Esophagus (tissue), 2 donors: ENCODE measurements around the gene DDX27. TPM values are rescaled to one million over a fixed set of nuclear protein-coding genes. Genes with fewer than 3 reads are reported as not detected.

Source experiments
- H3K27ac ChIP-seq, 2 donors: one replicate each; pipeline ENCODE4 v1.5.1; 2013; ENCODE audit warnings: low read depth in 2 of 2, mild to moderate bottlenecking in 2 of 2, inconsistent platforms in 1 of 2, low read length in 1 of 2, moderate library complexity in 1 of 2
- H3K27me3 ChIP-seq, 2 donors: one replicate each; pipeline ENCODE4 v1.6.1; 2013; ENCODE audit warnings: low read length in 2 of 2, control low read depth in 1 of 2, mild to moderate bottlenecking in 1 of 2; ENCODE audit not compliant: insufficient read depth in 2 of 2, control insufficient read depth in 1 of 2
- H3K36me3 ChIP-seq, 2 donors: one replicate each; pipeline ENCODE4 v1.6.1; 2013; ENCODE audit warnings: low read length in 1 of 2; ENCODE audit not compliant: control insufficient read depth in 2 of 2, insufficient read depth in 2 of 2
- H3K4me1 ChIP-seq, 2 donors: one replicate each; pipeline ENCODE4 v1.6.1; 2013; ENCODE audit warnings: low read length in 1 of 2; ENCODE audit not compliant: control insufficient read depth in 2 of 2, insufficient read depth in 2 of 2
- H3K4me3 ChIP-seq, 2 donors: one replicate each; pipeline ENCODE4 v1.5.1; 2013; ENCODE audit warnings: low read length in 2 of 2, mild to moderate bottlenecking in 2 of 2, low read depth in 1 of 2, moderate library complexity in 1 of 2
- H3K9me3 ChIP-seq, 2 donors: one replicate each; pipeline ENCODE4 v1.6.1; 2013; ENCODE audit warnings: mild to moderate bottlenecking in 2 of 2, low read depth in 1 of 2, low read length in 1 of 2, moderate library complexity in 1 of 2; ENCODE audit not compliant: control insufficient read depth in 2 of 2, insufficient read depth in 1 of 2
- WGBS, 2 donors: extraction: QIAGEN DNeasy Blood & Tissue Kit; methylation state at CpG; one replicate each; pipeline ENCODE4 v1.1.7; 2013; 5-methylcytosine and 5-hydroxymethylcytosine counted together
- polyA plus RNA-seq, 2 donors: library from polyadenylated mRNA; stranded (reverse); fragments of 200-250 nt; gene quantifications; one replicate each; pipeline ENCODE4 v1.2.3, GENCODE V29; 2013
- donor health status: healthy with polysubstance abuse.
- donor health status: Bipolar disorder and iron deficiency.

The DDX27 gene
- polyA plus RNA-seq, 2 donors, result 14.2 to 27.0 TPM

- WGBS, 2 donors, result 78 to 79% methylated on average over 4 of the region's 4 CpGs
- Histone ChIP-seq H3K27ac (no peak overlapping the region), H3K4me1 (no peaks in the 10 kb centered on the region), H3K9me3 (no peaks in the 10 kb centered on the region), H3K27me3 (no peaks in the 10 kb centered on the region), H3K36me3 (peaks cover 27 to 39% of the 10 kb centered on the region in 2 donors), H3K4me3 (no peak overlapping the region)
Observed at GRCh38 chr20:49259284-49259683, 40.1 kb downstream of the DDX27 start.

GRCh38 chr20:49259799-49260198 lies 40.6 kb downstream of the DDX27 start:
- no peaks in the 10 kb centered on the region for H3K27me3 ChIP-seq
- H3K27ac ChIP-seq, result no peak overlapping the region
- 89 to 97% methylated on average over 2 of the region's 2 CpGs for WGBS, 2 donors
- no peak overlapping the region for H3K4me3 ChIP-seq
- no peaks in the 10 kb centered on the region for H3K4me1 ChIP-seq
- no peaks in the 10 kb centered on the region for H3K9me3 ChIP-seq
- H3K36me3 ChIP-seq, result peaks cover 28 to 39% of the 10 kb centered on the region in 2 donors

GRCh38 chr20:49260218-49260617 lies 41.0 kb downstream of the DDX27 start:
- Histone ChIP-seq H3K4me1 (no peaks in the 10 kb centered on the region), H3K27me3 (no peaks in the 10 kb centered on the region), H3K9me3 (no peaks in the 10 kb centered on the region), H3K4me3 (no peak overlapping the region), H3K36me3 (peaks cover 29 to 37% of the 10 kb centered on the region in 2 donors), H3K27ac (no peak overlapping the region)
- WGBS, 2 donors, result 83 to 85% methylated on average over 4 of the region's 4 CpGs

- peaks cover 25 to 33% of the 10 kb centered on the region in 2 donors for H3K36me3 ChIP-seq
- no peak overlapping the region for H3K27ac ChIP-seq
- no peaks in the 10 kb centered on the region for H3K9me3 ChIP-seq
- no peaks in the 10 kb centered on the region for H3K4me1 ChIP-seq
- H3K27me3 ChIP-seq, result no peaks in the 10 kb centered on the region
- H3K4me3 ChIP-seq, result no peak overlapping the region
- WGBS, 2 donors, result 96 to 98% methylated on average over 3 of the region's 3 CpGs
Observed at GRCh38 chr20:49261173-49261572, 42.0 kb downstream of the DDX27 start.

- 93 to 96% methylated on average over 1 of the region's 1 CpG for WGBS, 2 donors
- peaks cover 18 to 22% of the 10 kb centered on the region in 2 donors for H3K36me3 ChIP-seq
Observed at GRCh38 chr20:49262444-49262843, 43.2 kb downstream of the DDX27 start.

GRCh38 chr20:49267327-49267726 lies 48.1 kb downstream of the DDX27 start:
- Histone ChIP-seq H3K4me3 (no peak overlapping the region), H3K4me1 (peaks cover 0 to 3% of the 10 kb centered on the region in 2 donors), H3K27ac (no peak overlapping the region), H3K27me3 (no peaks in the 10 kb centered on the region), H3K9me3 (no peaks in the 10 kb centered on the region), H3K36me3 (peaks cover 25 to 27% of the 10 kb centered on the region in 2 donors)
- whole genome bisulfite sequencing, 2 donors, result 52 to 56% methylated on average over 4 of the region's 4 CpGs

More at GRCh38 chr20:49262444-49262843, 43.2 kb downstream of the DDX27 start:
- Histone ChIP-seq H3K4me1 (no peaks in the 10 kb centered on the region), H3K4me3 (no peak overlapping the region), H3K27me3 (no peaks in the 10 kb centered on the region), H3K9me3 (no peaks in the 10 kb centered on the region), H3K27ac (no peak overlapping the region)

- no peaks in the 10 kb centered on the region for H3K27me3 ChIP-seq
- no peaks in the 10 kb centered on the region for H3K9me3 ChIP-seq
- H3K4me1 ChIP-seq, result peaks cover 0 to 3% of the 10 kb centered on the region in 2 donors
- 97 to 98% methylated on average over 1 of the region's 1 CpG for WGBS, 2 donors
- no peak overlapping the region for H3K27ac ChIP-seq
- peaks cover 20 to 22% of the 10 kb centered on the region in 2 donors for H3K36me3 ChIP-seq
- no peak overlapping the region for H3K4me3 ChIP-seq
Observed at GRCh38 chr20:49268600-49269365, 49.6 kb downstream of the DDX27 start.

GRCh38 chr20:49270177-49270576 lies 51.0 kb downstream of the DDX27 start:
- peaks cover 13 to 18% of the 10 kb centered on the region in 2 donors for H3K36me3 ChIP-seq
- no peak overlapping the region for H3K4me3 ChIP-seq
- no peaks in the 10 kb centered on the region for H3K9me3 ChIP-seq
- peaks cover 0 to 3% of the 10 kb centered on the region in 2 donors for H3K4me1 ChIP-seq
- 69 to 71% methylated on average over 7 of the region's 7 CpGs for WGBS, 2 donors
- no peaks in the 10 kb centered on the region for H3K27me3 ChIP-seq
- H3K27ac ChIP-seq, result no peak overlapping the region

- Histone ChIP-seq H3K27ac (no peak overlapping the region), H3K27me3 (no peaks in the 10 kb centered on the region), H3K9me3 (no peaks in the 10 kb centered on the region), H3K4me3 (no peak overlapping the region), H3K4me1 (peaks cover 0 to 3% of the 10 kb centered on the region in 2 donors), H3K36me3 (peaks cover 11 to 16% of the 10 kb centered on the region in 2 donors)
- WGBS, 2 donors, result 96 to 98% methylated on average over 5 of the region's 5 CpGs
Observed at GRCh38 chr20:49270736-49271135, 51.5 kb downstream of the DDX27 start.

GRCh38 chr20:49272654-49273053 lies 53.4 kb downstream of the DDX27 start:
- H3K4me3 ChIP-seq, result no peak overlapping the region
- H3K27ac ChIP-seq, result no peak overlapping the region
- no peaks in the 10 kb centered on the region for H3K27me3 ChIP-seq
- peaks cover 9 to 15% of the 10 kb centered on the region in 2 donors for H3K36me3 ChIP-seq
- WGBS, 2 donors, result 60 to 63% methylated on average over 1 of the region's 1 CpG
- peaks cover 0 to 3% of the 10 kb centered on the region in 2 donors for H3K4me1 ChIP-seq
- H3K9me3 ChIP-seq, result no peaks in the 10 kb centered on the region
